GM23338 (cell line): ENCODE results near the gene COLQ.

Experiments
- EZH2 ChIP-seq: fragments of 200-600 bp; sonication (generic); IDR thresholded peaks from one replicate; pipeline ENCODE4 v1.8.0; 2017; ENCODE audit warnings: antibody characterized with exemption, mild to moderate bottlenecking, low read depth; ENCODE audit not compliant: unreplicated experiment
- TF ChIP-seq, protein P1 (sequence below), 2 experiments: fragments of 200-600 bp in 1 of 2; sonication (generic) in 1 of 2; conservative IDR thresholded peaks; 2 replicates each; pipeline versions ENCODE4 v1.5.1 to v1.6.1; 2016 to 2017; ENCODE audit warnings: antibody characterized with exemption in 2 of 2, low read depth in 2 of 2, mild to moderate bottlenecking in 2 of 2, moderate library complexity in 1 of 2

DNA sequence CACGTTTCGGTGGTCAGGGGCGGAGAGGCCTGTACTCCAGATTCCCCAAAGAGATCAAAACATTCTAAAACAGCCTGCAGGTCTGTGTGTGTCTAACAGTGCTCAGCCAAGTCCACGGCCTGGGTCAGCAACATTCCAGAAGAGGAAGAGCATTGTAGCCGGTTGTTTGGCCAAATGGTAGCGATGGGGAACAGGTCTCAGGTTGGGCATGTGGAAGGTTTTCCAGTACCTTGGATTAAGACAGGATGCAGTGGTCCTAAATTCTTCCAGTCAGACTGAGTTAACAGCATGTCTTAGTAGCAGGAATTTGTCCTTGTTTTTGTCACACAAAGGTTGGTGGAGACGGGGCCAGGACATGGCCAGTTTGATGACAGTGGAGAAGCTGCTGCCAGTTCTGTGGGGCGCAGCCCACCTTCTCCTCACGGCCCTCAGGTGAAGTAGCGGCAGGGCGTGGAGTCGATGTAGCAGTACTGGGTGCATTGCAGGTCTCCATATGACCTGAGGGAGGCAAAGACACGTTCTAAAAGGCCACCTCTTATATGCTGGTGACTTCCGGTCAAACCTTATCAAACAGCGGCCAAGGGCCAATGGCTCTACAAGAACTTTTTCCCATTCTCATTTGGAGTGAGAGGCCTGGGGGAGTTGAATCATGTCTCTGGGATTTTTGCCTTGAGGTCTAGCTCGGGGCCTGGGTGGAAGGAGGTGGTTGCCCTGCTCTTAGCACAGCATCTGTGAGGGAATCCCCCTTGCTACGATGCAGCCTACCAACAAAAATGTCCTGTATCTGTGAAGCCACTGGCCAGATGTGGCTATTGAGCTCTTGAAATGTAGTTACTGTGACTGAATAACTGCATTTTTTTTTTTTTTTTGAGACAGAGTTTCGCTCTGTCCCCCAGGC is 70.0 kb downstream of the COLQ start:
- TF ChIP-seq, protein P1, sequence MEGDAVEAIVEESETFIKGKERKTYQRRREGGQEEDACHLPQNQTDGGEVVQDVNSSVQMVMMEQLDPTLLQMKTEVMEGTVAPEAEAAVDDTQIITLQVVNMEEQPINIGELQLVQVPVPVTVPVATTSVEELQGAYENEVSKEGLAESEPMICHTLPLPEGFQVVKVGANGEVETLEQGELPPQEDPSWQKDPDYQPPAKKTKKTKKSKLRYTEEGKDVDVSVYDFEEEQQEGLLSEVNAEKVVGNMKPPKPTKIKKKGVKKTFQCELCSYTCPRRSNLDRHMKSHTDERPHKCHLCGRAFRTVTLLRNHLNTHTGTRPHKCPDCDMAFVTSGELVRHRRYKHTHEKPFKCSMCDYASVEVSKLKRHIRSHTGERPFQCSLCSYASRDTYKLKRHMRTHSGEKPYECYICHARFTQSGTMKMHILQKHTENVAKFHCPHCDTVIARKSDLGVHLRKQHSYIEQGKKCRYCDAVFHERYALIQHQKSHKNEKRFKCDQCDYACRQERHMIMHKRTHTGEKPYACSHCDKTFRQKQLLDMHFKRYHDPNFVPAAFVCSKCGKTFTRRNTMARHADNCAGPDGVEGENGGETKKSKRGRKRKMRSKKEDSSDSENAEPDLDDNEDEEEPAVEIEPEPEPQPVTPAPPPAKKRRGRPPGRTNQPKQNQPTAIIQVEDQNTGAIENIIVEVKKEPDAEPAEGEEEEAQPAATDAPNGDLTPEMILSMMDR (conservative IDR thresholded peaks at IDR 0.05; ENCODE audit: low read depth in 2 of 2) = no peak
- no peak for TF ChIP-seq EZH2
